Keratinocyte (primary cell): ENCODE results near the gene UBE2QL1.

Experiments
- CTCF ChIP-seq, 3 experiments: IDR thresholded peaks in 1 of 3; conservative IDR thresholded peaks in 1 of 3; optimal IDR thresholded peaks in 1 of 3; 2 replicates in 2 of 3; 3 replicates in 1 of 3; pipeline versions ENCODE3 to v1.5.1; 2011; ENCODE audit warnings: low read length in 3 of 3, mild to moderate bottlenecking in 3 of 3, moderate library complexity in 2 of 3, control low read depth in 1 of 3, inconsistent platforms in 1 of 3; ENCODE audit not compliant: insufficient read depth in 2 of 3; ENCODE audit errors: extremely low read depth in 1 of 3
- EZH2 ChIP-seq: IDR thresholded peaks from one replicate; pipeline ENCODE4 v1.6.1; 2012; ENCODE audit warnings: inconsistent platforms, mild to moderate bottlenecking, low read length, moderate library complexity

- TF ChIP-seq EZH2 (no peak), CTCF (optimal IDR thresholded peaks at IDR 0.05 in 1 of 3, IDR thresholded peaks at IDR 0.05 in 1 of 3, conservative IDR thresholded peaks at IDR 0.05 in 1 of 3; ENCODE audit: extremely low read depth in 1 of 3, insufficient read depth in 2 of 3, low read length in 3 of 3) (no peak)
Observed at GRCh38 chr5:6510973-6511372, 62.3 kb downstream of the UBE2QL1 start.
